Right atrium auricular region (tissue), 2 donors: Measurements from ENCODE around the gene AP3S2. TPM values are rescaled to one million over a fixed set of nuclear protein-coding genes. Genes with fewer than 3 reads are reported as not detected.

Source experiments
- DNase-seq: peaks from one replicate; pipeline ENCODE4 v3.0.0-alpha.2; 2019; ENCODE audit warnings: low spot score
- H3K27ac ChIP-seq, 2 donors: fragments of 200-600 bp; sonication (generic); 1 replicate in 1 of 2; 2 replicates in 1 of 2; pipeline ENCODE4 v1.5.1; 2016 to 2019
- H3K27me3 ChIP-seq, 2 donors: fragments of 200-600 bp; sonication (generic); one replicate each; pipeline versions ENCODE4 v1.5.1 to v1.6.0; 2017 to 2019
- H3K36me3 ChIP-seq: fragments of 200-600 bp; sonication (generic); one replicate; pipeline ENCODE4 v1.5.1; 2016
- H3K4me1 ChIP-seq, 2 donors: fragments of 200-600 bp; sonication (generic); one replicate each; pipeline versions ENCODE4 v1.5.1 to v1.6.0; 2017 to 2019
- H3K4me3 ChIP-seq, 2 donors: fragments of 200-600 bp; sonication (generic); 1 replicate in 1 of 2; 2 replicates in 1 of 2; pipeline ENCODE4 v1.5.1; 2017 to 2019; ENCODE audit warnings: mild to moderate bottlenecking in 1 of 2, moderate library complexity in 1 of 2
- H3K9me3 ChIP-seq, 2 donors: fragments of 200-600 bp; sonication (generic); one replicate each; pipeline ENCODE4 v1.5.1; 2019
- CTCF ChIP-seq, 2 donors: fragments of 200-600 bp; sonication (generic); IDR thresholded peaks; one replicate each; pipeline ENCODE4 v1.5.1; 2019; ENCODE audit warnings: antibody characterized with exemption in 2 of 2
- microRNA-seq, 2 donors: library from miRNA; unstranded; fragments of <30 nt; microRNA quantifications; one replicate each; pipeline ENCODE4, GENCODE V29; 2016 to 2017; ENCODE audit warnings: borderline number of aligned reads in 2 of 2, borderline replicate concordance in 1 of 2
- total RNA-seq, 2 donors: library from RNA; depleted of rRNA; stranded (reverse); fragments of >200 nt; gene quantifications; one replicate each; pipeline ENCODE4 v1.1.0, GENCODE V29; 2016

AP3S2 gene
- total RNA-seq, 2 donors from 2014 or later: 42.1 to 65.9 TPM

GRCh38 chr15:89780601-89781000 lies 113.2 kb downstream of the AP3S2 start:
- H3K27ac ChIP-seq: no peak overlapping the region
- H3K4me3 ChIP-seq: no peak overlapping the region
- H3K9me3 ChIP-seq: no peaks in the 10 kb centered on the region
- H3K27me3 ChIP-seq: no peaks in the 10 kb centered on the region
- no peak for DNase-seq
- no peaks in the 10 kb centered on the region for H3K36me3 ChIP-seq
- no peak for TF ChIP-seq CTCF (IDR thresholded peaks at IDR 0.05)
- H3K4me1 ChIP-seq: peaks cover 0 to 14% of the 10 kb centered on the region in 2 donors

Small RNA genes lying within 50 kb of the gene (microRNA-seq; reads per million reads assigned to microRNA genes)
- gene MIR5009: 0 reads per million in 2 donors
- gene MIR5094: 0 reads per million in 2 donors

Other genes with a start within 250 kb of the AP3S2 start
- gene KIF7, start 238.5 kb downstream of the AP3S2 start, total RNA-seq: 1 to 10 TPM; 2.9 to 7.6 TPM
- 10 to 100 TPM in 1 of 2 donors, 1 to 10 TPM in 1; 3.6 to 22.6 TPM for gene PLIN1, start 214.6 kb downstream of the AP3S2 start, total RNA-seq
- 10 to 100 TPM; 11.6 to 14.8 TPM for gene PEX11A, start 203.2 kb downstream of the AP3S2 start, total RNA-seq
- gene WDR93, start 203.2 kb downstream of the AP3S2 start, total RNA-seq: under 1 TPM in 1 of 2 donors, not detected in 1; 0.20 TPM
- gene MESP1, start 142.7 kb downstream of the AP3S2 start, total RNA-seq: 1 to 10 TPM; 2.3 to 2.4 TPM
- not detected for gene MESP2, start 117.7 kb downstream of the AP3S2 start, total RNA-seq
- 10 to 100 TPM in 1 of 2 donors, 1 to 10 TPM in 1; 8.1 to 22.7 TPM for gene ANPEP, start 79.1 kb downstream of the AP3S2 start, total RNA-seq
- gene ARPIN, start 19.0 kb upstream of the AP3S2 start, total RNA-seq: 10 to 100 TPM in 1 of 2 donors, 1 to 10 TPM in 1; 8.3 to 11.8 TPM
- 1 to 10 TPM; 3.4 to 5.2 TPM for gene ZNF710, start 107.3 kb upstream of the AP3S2 start, total RNA-seq
- gene IDH2, start 208.5 kb upstream of the AP3S2 start, total RNA-seq: 100 to 1,000 TPM; 119 to 249 TPM